ENCODE results near the gene RHEBL1.

GRCh38 chr12:49028666-49029275 is 41.0 kb downstream of the RHEBL1 start:
- TF ChIP-seq, protein P1, sequence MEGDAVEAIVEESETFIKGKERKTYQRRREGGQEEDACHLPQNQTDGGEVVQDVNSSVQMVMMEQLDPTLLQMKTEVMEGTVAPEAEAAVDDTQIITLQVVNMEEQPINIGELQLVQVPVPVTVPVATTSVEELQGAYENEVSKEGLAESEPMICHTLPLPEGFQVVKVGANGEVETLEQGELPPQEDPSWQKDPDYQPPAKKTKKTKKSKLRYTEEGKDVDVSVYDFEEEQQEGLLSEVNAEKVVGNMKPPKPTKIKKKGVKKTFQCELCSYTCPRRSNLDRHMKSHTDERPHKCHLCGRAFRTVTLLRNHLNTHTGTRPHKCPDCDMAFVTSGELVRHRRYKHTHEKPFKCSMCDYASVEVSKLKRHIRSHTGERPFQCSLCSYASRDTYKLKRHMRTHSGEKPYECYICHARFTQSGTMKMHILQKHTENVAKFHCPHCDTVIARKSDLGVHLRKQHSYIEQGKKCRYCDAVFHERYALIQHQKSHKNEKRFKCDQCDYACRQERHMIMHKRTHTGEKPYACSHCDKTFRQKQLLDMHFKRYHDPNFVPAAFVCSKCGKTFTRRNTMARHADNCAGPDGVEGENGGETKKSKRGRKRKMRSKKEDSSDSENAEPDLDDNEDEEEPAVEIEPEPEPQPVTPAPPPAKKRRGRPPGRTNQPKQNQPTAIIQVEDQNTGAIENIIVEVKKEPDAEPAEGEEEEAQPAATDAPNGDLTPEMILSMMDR (IDR thresholded peaks at IDR 0.05) = no peak
- no peak for TF ChIP-seq EZH2phosphoT487 (IDR thresholded peaks at IDR 0.05)
- TF ChIP-seq EZH2 (IDR thresholded peaks at IDR 0.05) = no peak
